Measurements from ENCODE around the gene SLC16A7.

- TF ChIP-seq STAG1 (CRISPR knock-in tag; IDR thresholded peaks at IDR 0.05; ENCODE audit: borderline replicate concordance) (no peak), ZNF561 (CRISPR knock-in tag; conservative IDR thresholded peaks at IDR 0.05) (no peak), MYBL2 (IDR thresholded peaks at IDR 0.05; ENCODE audit: low read depth) (no peak), MYBL2 (CRISPR knock-in tag; IDR thresholded peaks at IDR 0.05; ENCODE audit: borderline replicate concordance) (no peak), MXI1 (IDR thresholded peaks at IDR 0.05; ENCODE audit: low read depth, low read length) (no peak), ZNF146 (CRISPR knock-in tag; IDR thresholded peaks at IDR 0.05; ENCODE audit: unreplicated experiment) (no peak), GATAD2A (IDR thresholded peaks at IDR 0.05) (no peak), POLR2A (conservative IDR thresholded peaks at IDR 0.05) (no peak), HOMEZ (CRISPR knock-in tag; IDR thresholded peaks at IDR 0.05) (no peak), HDAC6 (IDR thresholded peaks at IDR 0.05; ENCODE audit: low read depth, low read length) (no peak), MEF2A (IDR thresholded peaks at IDR 0.05; ENCODE audit: control insufficient read depth, low read depth, low read length) (no peak), MYC (IDR thresholded peaks at IDR 0.05; ENCODE audit: low read depth, low read length) (no peak), MYC (CRISPR knock-in tag; IDR thresholded peaks at IDR 0.05; ENCODE audit: borderline replicate concordance, low read depth) (no peak), ZC3H11A (IDR thresholded peaks at IDR 0.05; ENCODE audit: low read depth, low read length) (no peak)
- TF ChIP-seq, protein P1, sequence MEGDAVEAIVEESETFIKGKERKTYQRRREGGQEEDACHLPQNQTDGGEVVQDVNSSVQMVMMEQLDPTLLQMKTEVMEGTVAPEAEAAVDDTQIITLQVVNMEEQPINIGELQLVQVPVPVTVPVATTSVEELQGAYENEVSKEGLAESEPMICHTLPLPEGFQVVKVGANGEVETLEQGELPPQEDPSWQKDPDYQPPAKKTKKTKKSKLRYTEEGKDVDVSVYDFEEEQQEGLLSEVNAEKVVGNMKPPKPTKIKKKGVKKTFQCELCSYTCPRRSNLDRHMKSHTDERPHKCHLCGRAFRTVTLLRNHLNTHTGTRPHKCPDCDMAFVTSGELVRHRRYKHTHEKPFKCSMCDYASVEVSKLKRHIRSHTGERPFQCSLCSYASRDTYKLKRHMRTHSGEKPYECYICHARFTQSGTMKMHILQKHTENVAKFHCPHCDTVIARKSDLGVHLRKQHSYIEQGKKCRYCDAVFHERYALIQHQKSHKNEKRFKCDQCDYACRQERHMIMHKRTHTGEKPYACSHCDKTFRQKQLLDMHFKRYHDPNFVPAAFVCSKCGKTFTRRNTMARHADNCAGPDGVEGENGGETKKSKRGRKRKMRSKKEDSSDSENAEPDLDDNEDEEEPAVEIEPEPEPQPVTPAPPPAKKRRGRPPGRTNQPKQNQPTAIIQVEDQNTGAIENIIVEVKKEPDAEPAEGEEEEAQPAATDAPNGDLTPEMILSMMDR (IDR thresholded peaks at IDR 0.05 in 2 of 3, conservative IDR thresholded peaks at IDR 0.05 in 1 of 3; ENCODE audit: insufficient read depth in 2 of 3, low read depth in 1 of 3, low read length in 3 of 3) = no peak
Observed at GRCh38 chr12:59660148-59660547, 64.3 kb downstream of the SLC16A7 start.
